GM12878 (cell line): ENCODE data around the gene DYNLL2. TPM values are rescaled to one million over a fixed set of nuclear protein-coding genes. Genes with fewer than 3 reads are reported as not detected.

ENCODE experiments used
- ATAC-seq: fragments of 200-7000 bp; cut with Tn5 transposase; 3 replicates; pipeline ENCODE4 v1.9.1; 2020; ENCODE audit warnings: mild to moderate bottlenecking, moderate library complexity
- BruUV-seq: library from RNA; stranded (reverse); fragments of 400-500 nt; replicated peaks from 2 replicates; lab custom pipeline; 2021; lab: Mats Ljungman, UMichigan
- CTCF ChIA-PET: fragments of 300-600 bp; sonication (Branson Sonifier 250); formaldehyde crosslinking; extraction: SDS; loops from one replicate; lab custom pipeline; 2021; ENCODE audit warnings: inconsistent platforms; lab: Yijun Ruan, JAX
- POLR2A ChIA-PET: fragments of 350-600 bp; formaldehyde crosslinking; extraction: SDS; loops from one replicate; lab custom pipeline; 2021; ENCODE audit warnings: inconsistent platforms; lab: Charles Lee
- RAD21 ChIA-PET: fragments of 300-600 bp; sonication (Branson Sonifier 250); formaldehyde crosslinking; loops from one replicate; lab custom pipeline; 2023; ENCODE audit warnings: antibody characterized with exemption; ENCODE audit not compliant: unreplicated experiment; lab: Charles Lee
- SMC1A ChIA-PET: fragments of 300-600 bp; sonication (Branson Sonifier 250); formaldehyde crosslinking; loops from one replicate; lab custom pipeline; 2023; ENCODE audit not compliant: unreplicated experiment, uncharacterized antibody; lab: Charles Lee
- DNase-seq: peaks from one replicate; pipeline ENCODE4 v3.0.0-alpha.2; 2011; ENCODE audit warnings: low read depth, low spot score
- FAIRE-seq: peaks from 3 replicates; lab custom pipeline; 2011; peaks lifted over from hg19 to GRCh38; lab: Jason Lieb, UNC
- H2AFZ ChIP-seq: 2 replicates; pipeline ENCODE4 v1.6.0; 2011; ENCODE audit warnings: low read depth, low read length, control low read depth; ENCODE audit not compliant: control insufficient read depth
- H3K27ac ChIP-seq: 2 replicates; pipeline ENCODE4 v1.5.1; 2011; ENCODE audit warnings: control low read depth; ENCODE audit not compliant: control insufficient read depth, insufficient read depth
- H3K27me3 ChIP-seq, 2 experiments: replicated peaks in 1 of 2; 2 replicates each; pipeline versions ENCODE4 v1.6.0 to v1.6.1; 2011; ENCODE audit warnings: low read length in 1 of 2; ENCODE audit not compliant: control insufficient read depth in 2 of 2, insufficient read depth in 2 of 2
- H3K36me3 ChIP-seq, 2 experiments: 2 replicates each; pipeline ENCODE4 v1.5.1; 2011; ENCODE audit warnings: low read length in 1 of 2; ENCODE audit not compliant: control insufficient read depth in 2 of 2, insufficient read depth in 2 of 2
- H3K4me1 ChIP-seq: 2 replicates; pipeline ENCODE4 v1.6.1; 2011; ENCODE audit warnings: mild to moderate bottlenecking, low read length, moderate library complexity, mixed read lengths; ENCODE audit not compliant: control insufficient read depth, insufficient read depth
- H3K4me2 ChIP-seq: 2 replicates; pipeline ENCODE4 v1.6.0; 2011; ENCODE audit warnings: control low read depth; ENCODE audit not compliant: control insufficient read depth, insufficient read depth
- H3K4me3 ChIP-seq: fragments of 200-600 bp; sonication (generic); 2 replicates; pipeline ENCODE4 v1.5.1; 2016
- H3K79me2 ChIP-seq: 2 replicates; pipeline ENCODE4 v1.6.0; 2011; ENCODE audit warnings: low read length; ENCODE audit not compliant: control insufficient read depth, insufficient read depth
- H3K9ac ChIP-seq: 2 replicates; pipeline ENCODE4 v1.8.0; 2011; ENCODE audit warnings: low read length, control low read depth, mixed read lengths; ENCODE audit not compliant: control insufficient read depth, insufficient read depth
- H3K9me3 ChIP-seq: replicated peaks from 3 replicates; pipeline ENCODE4 v1.5.1; 2011; ENCODE audit warnings: mild to moderate bottlenecking, low read length; ENCODE audit not compliant: control insufficient read depth, insufficient read depth
- H4K20me1 ChIP-seq: 2 replicates; pipeline ENCODE4 v1.6.0; 2011; ENCODE audit not compliant: control insufficient read depth, insufficient read depth
- BCL11A ChIP-seq: IDR thresholded peaks from 2 replicates; pipeline ENCODE4 v1.6.1; 2011; ENCODE audit warnings: low read depth, low read length
- CBFB ChIP-seq: IDR thresholded peaks from 2 replicates; pipeline ENCODE4 v1.6.1; 2016; ENCODE audit warnings: antibody characterized with exemption, low read depth
- CBX3 ChIP-seq: fragments of 200-600 bp; sonication (generic); IDR thresholded peaks from 2 replicates; pipeline ENCODE4 v1.6.1; 2016; ENCODE audit warnings: low read depth, borderline replicate concordance
- CHD4 ChIP-seq: fragments of 200-600 bp; sonication (generic); IDR thresholded peaks from 2 replicates; pipeline ENCODE4 v1.6.1; 2016; ENCODE audit warnings: mild to moderate bottlenecking
- EED ChIP-seq: sonication (generic); IDR thresholded peaks from 2 replicates; pipeline ENCODE4 v1.6.1; 2016; ENCODE audit warnings: antibody characterized with exemption, low read depth
- FOXK2 ChIP-seq: fragments of 450-650 bp; IDR thresholded peaks from 2 replicates; pipeline ENCODE4 v1.6.1; 2017; ENCODE audit warnings: mild to moderate bottlenecking, moderate library complexity
- GATAD2B ChIP-seq: fragments of 450-650 bp; conservative IDR thresholded peaks from 2 replicates; pipeline ENCODE4 v1.6.1; 2017; ENCODE audit warnings: low read depth, mild to moderate bottlenecking, moderate library complexity
- IKZF1 ChIP-seq: fragments of 450-650 bp; conservative IDR thresholded peaks from 2 replicates; pipeline ENCODE4 v1.6.1; 2017; ENCODE audit warnings: antibody characterized with exemption, mild to moderate bottlenecking
- MTA3 ChIP-seq: IDR thresholded peaks from 2 replicates; pipeline ENCODE4 v1.6.1; 2012; ENCODE audit warnings: low read length, inconsistent platforms, borderline replicate concordance
- NFYB ChIP-seq: IDR thresholded peaks from 2 replicates; pipeline ENCODE4 v1.6.1; 2011; ENCODE audit warnings: low read depth, mild to moderate bottlenecking, low read length, improper control_type of control experiment, moderate library complexity; ENCODE audit not compliant: insufficient read depth
- PAX5 ChIP-seq: IDR thresholded peaks from 2 replicates; pipeline ENCODE4 v1.6.1; 2011; ENCODE audit warnings: low read depth, low read length, borderline replicate concordance
- SIX5 ChIP-seq: IDR thresholded peaks from 2 replicates; pipeline ENCODE4 v1.6.1; 2011; ENCODE audit warnings: mild to moderate bottlenecking, low read depth, low read length, moderate library complexity; ENCODE audit not compliant: severe bottlenecking
- SREBF1 ChIP-seq: IDR thresholded peaks from 2 replicates; pipeline ENCODE4 v1.6.1; 2012; ENCODE audit warnings: mild to moderate bottlenecking, low read length
- STAT3 ChIP-seq: IDR thresholded peaks from 2 replicates; pipeline ENCODE4 v1.6.1; 2011; ENCODE audit warnings: low read depth, low read length, improper control_type of control experiment
- YBX1 ChIP-seq: fragments of 450-650 bp; IDR thresholded peaks from 2 replicates; pipeline ENCODE4 v1.6.1; 2016; ENCODE audit warnings: antibody characterized with exemption
- ZNF207 ChIP-seq: fragments of 450-650 bp; IDR thresholded peaks from 2 replicates; pipeline ENCODE4 v1.6.1; 2014; ENCODE audit warnings: antibody characterized with exemption, mild to moderate bottlenecking, borderline replicate concordance
- WGBS: methylation state at CpG from one replicate; pipeline ENCODE4 v1.1.6; 2016; ENCODE audit warnings: low lambda C conversion rate; ENCODE audit not compliant: insufficient replicate concordance, insufficient coverage; ENCODE audit errors: missing lambda C conversion rate; 5-methylcytosine and 5-hydroxymethylcytosine counted together
- in situ Hi-C: fragments of 300-500 bp; cut with MboI; formaldehyde crosslinking; loops from 9 replicates; pipeline ENCODE4 v1.14.3; 2018; ENCODE audit warnings: mixed read lengths
- intact Hi-C: fragments of 100-400 bp; cut with micrococcal nuclease; formaldehyde crosslinking; loops from one replicate; pipeline ENCODE4 v1.14.2; 2022; ENCODE audit not compliant: unreplicated experiment
- polyA plus RNA-seq, 11 experiments: library from polyadenylated mRNA; depleted of rRNA in 4 of 11; unstranded in 6 of 11; stranded (reverse) in 5 of 11; fragments of >200 nt; fragmentation: Nextera tagmentation in 4 of 11; fragmentation: Illumina TruSeq in 1 of 11; extraction: Ambion mirVana in 4 of 11; extraction: Trizol in 1 of 11; gene quantifications; 1 replicate in 1 of 11; 2 replicates in 10 of 11; pipeline versions ENCODE4 v1.2.1 to v1.2.3, GENCODE V29; 2011 to 2016; ENCODE audit warnings: inconsistent platforms in 2 of 11, missing spikeins in 2 of 11, low read depth in 1 of 11
- total RNA-seq, 4 experiments: library from RNA; depleted of rRNA in 3 of 4; stranded (reverse); fragments of >200 nt in 3 of 4; fragmentation: Illumina TruSeq in 1 of 4; extraction: Trizol in 1 of 4; gene quantifications; 2 replicates each; pipeline versions ENCODE4 v1.2.1 to v1.2.3, GENCODE V29; 2013 to 2021
- TF ChIP-seq, protein P1 (sequence below): fragments of 450-650 bp; IDR thresholded peaks from 2 replicates; pipeline ENCODE4 v1.6.1; 2014; ENCODE audit warnings: mild to moderate bottlenecking
- TF ChIP-seq, protein P2 (sequence below): fragments of 450-650 bp; IDR thresholded peaks from 2 replicates; pipeline ENCODE4 v1.6.1; 2017; ENCODE audit warnings: mild to moderate bottlenecking, moderate library complexity
- TF ChIP-seq, protein P3 (sequence below): fragments of 450-650 bp; IDR thresholded peaks from 2 replicates; pipeline ENCODE4 v1.6.1; 2017; ENCODE audit warnings: mild to moderate bottlenecking
- TF ChIP-seq, protein P4 (sequence below): IDR thresholded peaks from 2 replicates; pipeline ENCODE4 v1.6.1; 2011; ENCODE audit warnings: low read depth, low read length, improper control_type of control experiment, borderline replicate concordance

DYNLL2 gene
- total and polyA plus RNA-seq, 10 of the 15 experiments (the other 5 are each of a cell fraction or from before 2014, with no cell fraction given): 0.62 to 19.2 (median 9.1) TPM

DNA sequence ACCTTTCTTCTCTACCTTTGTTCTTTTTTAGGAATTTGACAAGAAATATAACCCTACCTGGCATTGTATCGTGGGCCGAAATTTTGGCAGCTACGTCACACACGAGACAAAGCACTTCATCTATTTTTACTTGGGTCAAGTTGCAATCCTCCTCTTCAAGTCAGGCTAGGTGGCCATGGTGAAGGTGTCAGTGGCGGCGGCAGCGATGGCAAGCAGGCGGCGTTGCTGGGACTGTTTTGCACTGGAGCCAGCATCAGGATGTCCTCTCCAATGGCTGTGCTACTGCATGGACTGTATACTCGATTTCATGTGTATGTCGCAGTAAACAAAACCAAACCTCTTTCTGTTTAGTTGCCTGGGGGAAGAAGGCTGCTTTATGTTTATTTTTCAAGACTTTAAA, 5.9 kb downstream of the DYNLL2 start:
- peaks cover 31% of the 10 kb centered on the region for H3K79me2 ChIP-seq
- H3K4me1 ChIP-seq: peaks cover 8% of the 10 kb centered on the region
- H3K27me3 ChIP-seq: no peaks in the 10 kb centered on the region
- no TSS peak for BruUV-seq
- no peak overlapping the region for H3K9ac ChIP-seq
- in situ Hi-C loops: no loop called here
- POLR2A ChIA-PET: no interaction called here
- ATAC-seq: no peak
- no peak overlapping the region for H3K27ac ChIP-seq
- no peak overlapping the region for H3K4me3 ChIP-seq
- RAD21 ChIA-PET: no interaction called here
- SMC1A ChIA-PET: no interaction called here
- over 99% methylated on average over 11 of the region's 11 CpGs for WGBS
- no peak overlapping the region for H2AFZ ChIP-seq
- CTCF ChIA-PET: no interaction called here
- TF ChIP-seq CBFB (no peak), SREBF1 (no peak), MTA3 (no peak), CHD4 (no peak), IKZF1 (no peak), GATAD2B (no peak), CBX3 (no peak), PAX5 (no peak), NFYB (no peak), EED (no peak), BCL11A (no peak), SIX5 (no peak), YBX1 (no peak), FOXK2 (no peak), STAT3 (no peak), ZNF207 (no peak)
- TF ChIP-seq, protein P1, sequence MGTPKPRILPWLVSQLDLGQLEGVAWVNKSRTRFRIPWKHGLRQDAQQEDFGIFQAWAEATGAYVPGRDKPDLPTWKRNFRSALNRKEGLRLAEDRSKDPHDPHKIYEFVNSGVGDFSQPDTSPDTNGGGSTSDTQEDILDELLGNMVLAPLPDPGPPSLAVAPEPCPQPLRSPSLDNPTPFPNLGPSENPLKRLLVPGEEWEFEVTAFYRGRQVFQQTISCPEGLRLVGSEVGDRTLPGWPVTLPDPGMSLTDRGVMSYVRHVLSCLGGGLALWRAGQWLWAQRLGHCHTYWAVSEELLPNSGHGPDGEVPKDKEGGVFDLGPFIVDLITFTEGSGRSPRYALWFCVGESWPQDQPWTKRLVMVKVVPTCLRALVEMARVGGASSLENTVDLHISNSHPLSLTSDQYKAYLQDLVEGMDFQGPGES: no peak
- TF ChIP-seq, protein P2, sequence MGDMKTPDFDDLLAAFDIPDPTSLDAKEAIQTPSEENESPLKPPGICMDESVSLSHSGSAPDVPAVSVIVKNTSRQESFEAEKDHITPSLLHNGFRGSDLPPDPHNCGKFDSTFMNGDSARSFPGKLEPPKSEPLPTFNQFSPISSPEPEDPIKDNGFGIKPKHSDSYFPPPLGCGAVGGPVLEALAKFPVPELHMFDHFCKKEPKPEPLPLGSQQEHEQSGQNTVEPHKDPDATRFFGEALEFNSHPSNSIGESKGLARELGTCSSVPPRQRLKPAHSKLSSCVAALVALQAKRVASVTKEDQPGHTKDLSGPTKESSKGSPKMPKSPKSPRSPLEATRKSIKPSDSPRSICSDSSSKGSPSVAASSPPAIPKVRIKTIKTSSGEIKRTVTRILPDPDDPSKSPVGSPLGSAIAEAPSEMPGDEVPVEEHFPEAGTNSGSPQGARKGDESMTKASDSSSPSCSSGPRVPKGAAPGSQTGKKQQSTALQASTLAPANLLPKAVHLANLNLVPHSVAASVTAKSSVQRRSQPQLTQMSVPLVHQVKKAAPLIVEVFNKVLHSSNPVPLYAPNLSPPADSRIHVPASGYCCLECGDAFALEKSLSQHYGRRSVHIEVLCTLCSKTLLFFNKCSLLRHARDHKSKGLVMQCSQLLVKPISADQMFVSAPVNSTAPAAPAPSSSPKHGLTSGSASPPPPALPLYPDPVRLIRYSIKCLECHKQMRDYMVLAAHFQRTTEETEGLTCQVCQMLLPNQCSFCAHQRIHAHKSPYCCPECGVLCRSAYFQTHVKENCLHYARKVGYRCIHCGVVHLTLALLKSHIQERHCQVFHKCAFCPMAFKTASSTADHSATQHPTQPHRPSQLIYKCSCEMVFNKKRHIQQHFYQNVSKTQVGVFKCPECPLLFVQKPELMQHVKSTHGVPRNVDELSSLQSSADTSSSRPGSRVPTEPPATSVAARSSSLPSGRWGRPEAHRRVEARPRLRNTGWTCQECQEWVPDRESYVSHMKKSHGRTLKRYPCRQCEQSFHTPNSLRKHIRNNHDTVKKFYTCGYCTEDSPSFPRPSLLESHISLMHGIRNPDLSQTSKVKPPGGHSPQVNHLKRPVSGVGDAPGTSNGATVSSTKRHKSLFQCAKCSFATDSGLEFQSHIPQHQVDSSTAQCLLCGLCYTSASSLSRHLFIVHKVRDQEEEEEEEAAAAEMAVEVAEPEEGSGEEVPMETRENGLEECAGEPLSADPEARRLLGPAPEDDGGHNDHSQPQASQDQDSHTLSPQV: no peak
- TF ChIP-seq, protein P3, sequence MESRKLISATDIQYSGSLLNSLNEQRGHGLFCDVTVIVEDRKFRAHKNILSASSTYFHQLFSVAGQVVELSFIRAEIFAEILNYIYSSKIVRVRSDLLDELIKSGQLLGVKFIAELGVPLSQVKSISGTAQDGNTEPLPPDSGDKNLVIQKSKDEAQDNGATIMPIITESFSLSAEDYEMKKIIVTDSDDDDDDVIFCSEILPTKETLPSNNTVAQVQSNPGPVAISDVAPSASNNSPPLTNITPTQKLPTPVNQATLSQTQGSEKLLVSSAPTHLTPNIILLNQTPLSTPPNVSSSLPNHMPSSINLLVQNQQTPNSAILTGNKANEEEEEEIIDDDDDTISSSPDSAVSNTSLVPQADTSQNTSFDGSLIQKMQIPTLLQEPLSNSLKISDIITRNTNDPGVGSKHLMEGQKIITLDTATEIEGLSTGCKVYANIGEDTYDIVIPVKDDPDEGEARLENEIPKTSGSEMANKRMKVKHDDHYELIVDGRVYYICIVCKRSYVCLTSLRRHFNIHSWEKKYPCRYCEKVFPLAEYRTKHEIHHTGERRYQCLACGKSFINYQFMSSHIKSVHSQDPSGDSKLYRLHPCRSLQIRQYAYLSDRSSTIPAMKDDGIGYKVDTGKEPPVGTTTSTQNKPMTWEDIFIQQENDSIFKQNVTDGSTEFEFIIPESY: no peak
- TF ChIP-seq, protein P4, sequence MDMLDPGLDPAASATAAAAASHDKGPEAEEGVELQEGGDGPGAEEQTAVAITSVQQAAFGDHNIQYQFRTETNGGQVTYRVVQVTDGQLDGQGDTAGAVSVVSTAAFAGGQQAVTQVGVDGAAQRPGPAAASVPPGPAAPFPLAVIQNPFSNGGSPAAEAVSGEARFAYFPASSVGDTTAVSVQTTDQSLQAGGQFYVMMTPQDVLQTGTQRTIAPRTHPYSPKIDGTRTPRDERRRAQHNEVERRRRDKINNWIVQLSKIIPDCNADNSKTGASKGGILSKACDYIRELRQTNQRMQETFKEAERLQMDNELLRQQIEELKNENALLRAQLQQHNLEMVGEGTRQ: no peak
- no peaks in the 10 kb centered on the region for H3K9me3 ChIP-seq
- no peak for FAIRE-seq
- peaks cover 15 to 44% of the 10 kb centered on the region in 2 experiments; a peak in 3 of 4 replicates for H3K36me3 ChIP-seq
- intact Hi-C loops: loop anchor here (10.0 kb wide), 1 partner anchor 234 kb away; the partner anchor contains the start of gene MRPS23
- no peak for DNase-seq
- no peak overlapping the region for H3K4me2 ChIP-seq
- H4K20me1 ChIP-seq: peaks cover 21% of the 10 kb centered on the region
